GM12878 (cell line): ENCODE measurements around the gene PHYHIPL. TPM values are rescaled to one million over a fixed set of nuclear protein-coding genes. Genes with fewer than 3 reads are reported as not detected.

Experiments used
- ATAC-seq: fragments of 200-7000 bp; cut with Tn5 transposase; 3 replicates; pipeline ENCODE4 v1.9.1; 2020; ENCODE audit warnings: mild to moderate bottlenecking, moderate library complexity
- BruUV-seq: library from RNA; stranded (reverse); fragments of 400-500 nt; replicated peaks from 2 replicates; lab custom pipeline; 2021; lab: Mats Ljungman, UMichigan
- CTCF ChIA-PET: fragments of 300-600 bp; sonication (Branson Sonifier 250); formaldehyde crosslinking; extraction: SDS; loops from one replicate; lab custom pipeline; 2021; ENCODE audit warnings: inconsistent platforms; lab: Yijun Ruan, JAX
- POLR2A ChIA-PET: fragments of 350-600 bp; formaldehyde crosslinking; extraction: SDS; loops from one replicate; lab custom pipeline; 2021; ENCODE audit warnings: inconsistent platforms; lab: Charles Lee
- RAD21 ChIA-PET: fragments of 300-600 bp; sonication (Branson Sonifier 250); formaldehyde crosslinking; loops from one replicate; lab custom pipeline; 2023; ENCODE audit warnings: antibody characterized with exemption; ENCODE audit not compliant: unreplicated experiment; lab: Charles Lee
- SMC1A ChIA-PET: fragments of 300-600 bp; sonication (Branson Sonifier 250); formaldehyde crosslinking; loops from one replicate; lab custom pipeline; 2023; ENCODE audit not compliant: unreplicated experiment, uncharacterized antibody; lab: Charles Lee
- DNase-seq: peaks from one replicate; pipeline ENCODE4 v3.0.0-alpha.2; 2011; ENCODE audit warnings: low read depth, low spot score
- FAIRE-seq: peaks from 3 replicates; lab custom pipeline; 2011; peaks lifted over from hg19 to GRCh38; lab: Jason Lieb, UNC
- H2AFZ ChIP-seq: 2 replicates; pipeline ENCODE4 v1.6.0; 2011; ENCODE audit warnings: low read depth, low read length, control low read depth; ENCODE audit not compliant: control insufficient read depth
- H3K27ac ChIP-seq: 2 replicates; pipeline ENCODE4 v1.5.1; 2011; ENCODE audit warnings: control low read depth; ENCODE audit not compliant: control insufficient read depth, insufficient read depth
- H3K27me3 ChIP-seq, 2 experiments: replicated peaks in 1 of 2; 2 replicates each; pipeline versions ENCODE4 v1.6.0 to v1.6.1; 2011; ENCODE audit warnings: low read length in 1 of 2; ENCODE audit not compliant: control insufficient read depth in 2 of 2, insufficient read depth in 2 of 2
- H3K36me3 ChIP-seq, 2 experiments: 2 replicates each; pipeline ENCODE4 v1.5.1; 2011; ENCODE audit warnings: low read length in 1 of 2; ENCODE audit not compliant: control insufficient read depth in 2 of 2, insufficient read depth in 2 of 2
- H3K4me1 ChIP-seq: 2 replicates; pipeline ENCODE4 v1.6.1; 2011; ENCODE audit warnings: mild to moderate bottlenecking, low read length, moderate library complexity, mixed read lengths; ENCODE audit not compliant: control insufficient read depth, insufficient read depth
- H3K4me2 ChIP-seq: 2 replicates; pipeline ENCODE4 v1.6.0; 2011; ENCODE audit warnings: control low read depth; ENCODE audit not compliant: control insufficient read depth, insufficient read depth
- H3K4me3 ChIP-seq: fragments of 200-600 bp; sonication (generic); 2 replicates; pipeline ENCODE4 v1.5.1; 2016
- H3K79me2 ChIP-seq: 2 replicates; pipeline ENCODE4 v1.6.0; 2011; ENCODE audit warnings: low read length; ENCODE audit not compliant: control insufficient read depth, insufficient read depth
- H3K9ac ChIP-seq: 2 replicates; pipeline ENCODE4 v1.8.0; 2011; ENCODE audit warnings: low read length, control low read depth, mixed read lengths; ENCODE audit not compliant: control insufficient read depth, insufficient read depth
- H3K9me3 ChIP-seq: replicated peaks from 3 replicates; pipeline ENCODE4 v1.5.1; 2011; ENCODE audit warnings: mild to moderate bottlenecking, low read length; ENCODE audit not compliant: control insufficient read depth, insufficient read depth
- H4K20me1 ChIP-seq: 2 replicates; pipeline ENCODE4 v1.6.0; 2011; ENCODE audit not compliant: control insufficient read depth, insufficient read depth
- FOXM1 ChIP-seq: IDR thresholded peaks from 2 replicates; pipeline ENCODE4 v1.6.1; 2012; ENCODE audit warnings: low read depth, mild to moderate bottlenecking, inconsistent platforms, low read length, moderate library complexity
- HCFC1 ChIP-seq: fragments of 150-350 bp; IDR thresholded peaks from 2 replicates; pipeline ENCODE4 v1.6.1; 2014; ENCODE audit warnings: low read length
- HDAC2 ChIP-seq: fragments of 200-600 bp; sonication (generic); IDR thresholded peaks from 2 replicates; pipeline ENCODE4 v1.6.1; 2017
- MTA2 ChIP-seq: fragments of 450-650 bp; IDR thresholded peaks from 2 replicates; pipeline ENCODE4 v1.6.1; 2016; ENCODE audit warnings: low read depth, mild to moderate bottlenecking, moderate library complexity
- PML ChIP-seq: IDR thresholded peaks from 2 replicates; pipeline ENCODE4 v1.6.1; 2012; ENCODE audit warnings: low read length, inconsistent platforms
- RB1 ChIP-seq: fragments of 450-650 bp; formaldehyde crosslinking; IDR thresholded peaks from 2 replicates; pipeline ENCODE4 v1.6.1; 2017; ENCODE audit warnings: mild to moderate bottlenecking, borderline replicate concordance
- SP1 ChIP-seq: IDR thresholded peaks from one replicate; pipeline ENCODE4 v1.6.1; 2011; ENCODE audit warnings: low read depth, low read length
- WGBS: methylation state at CpG from one replicate; pipeline ENCODE4 v1.1.6; 2016; ENCODE audit warnings: low lambda C conversion rate; ENCODE audit not compliant: insufficient replicate concordance, insufficient coverage; ENCODE audit errors: missing lambda C conversion rate; 5-methylcytosine and 5-hydroxymethylcytosine counted together
- in situ Hi-C: fragments of 300-500 bp; cut with MboI; formaldehyde crosslinking; loops from 9 replicates; pipeline ENCODE4 v1.14.3; 2018; ENCODE audit warnings: mixed read lengths
- intact Hi-C: fragments of 100-400 bp; cut with micrococcal nuclease; formaldehyde crosslinking; loops from one replicate; pipeline ENCODE4 v1.14.2; 2022; ENCODE audit not compliant: unreplicated experiment
- polyA plus RNA-seq, 11 experiments: library from polyadenylated mRNA; depleted of rRNA in 4 of 11; unstranded in 6 of 11; stranded (reverse) in 5 of 11; fragments of >200 nt; fragmentation: Nextera tagmentation in 4 of 11; fragmentation: Illumina TruSeq in 1 of 11; extraction: Ambion mirVana in 4 of 11; extraction: Trizol in 1 of 11; gene quantifications; 1 replicate in 1 of 11; 2 replicates in 10 of 11; pipeline versions ENCODE4 v1.2.1 to v1.2.3, GENCODE V29; 2011 to 2016; ENCODE audit warnings: inconsistent platforms in 2 of 11, missing spikeins in 2 of 11, low read depth in 1 of 11
- total RNA-seq, 4 experiments: library from RNA; depleted of rRNA in 3 of 4; stranded (reverse); fragments of >200 nt in 3 of 4; fragmentation: Illumina TruSeq in 1 of 4; extraction: Trizol in 1 of 4; gene quantifications; 2 replicates each; pipeline versions ENCODE4 v1.2.1 to v1.2.3, GENCODE V29; 2013 to 2021

PHYHIPL gene
- total and polyA plus RNA-seq, 10 of the 15 experiments (the other 5 are each of a cell fraction or from before 2014, with no cell fraction given) = 0.06 to 0.40 (median 0.18) TPM; not detected in 2

- TF ChIP-seq PML (no peak), SP1 (no peak), HCFC1 (no peak)
These were observed 2.6 kb downstream of the PHYHIPL start (continued) for GRCh38 chr10:59179068-59179467.

- ChIA-PET CTCF (interaction anchor here (0.6 to 3.5 kb wide), 6 partner anchors 72 to 228 kb away, joined by 3 to 38 read pairs (median 4); no protein-coding TSS in a partner anchor), POLR2A (interaction anchor here (0.6 kb wide), 1 partner anchor 174 kb away, joined by 3 read pairs; no protein-coding TSS in a partner anchor), SMC1A (interaction anchor here (0.8 to 4.4 kb wide), 16 partner anchors 63 to 228 kb away, joined by 3 to 54 read pairs (median 4); no protein-coding TSS in a partner anchor), RAD21 (interaction anchor here (0.7 to 3.3 kb wide), 11 partner anchors 40 to 442 kb away, joined by 3 to 20 read pairs (median 4); no protein-coding TSS in a partner anchor)
- Histone ChIP-seq H3K27me3 (peaks cover 0 to 4% of the 10 kb centered on the region in 2 experiments; a peak in 1 of 4 replicates), H3K4me3 (no peak overlapping the region), H3K79me2 (no peaks in the 10 kb centered on the region), H3K4me2 (no peak overlapping the region), H3K4me1 (no peaks in the 10 kb centered on the region), H3K9me3 (no peaks in the 10 kb centered on the region; the same call in 2 of the 3 replicates), H3K36me3 (no peaks in the 10 kb centered on the region), H4K20me1 (no peaks in the 10 kb centered on the region), H3K9ac (no peak overlapping the region), H2AFZ (no peak overlapping the region), H3K27ac (no peak overlapping the region)
- BruUV-seq = no TSS peak
- in situ Hi-C loops = loop anchor here (5.0 kb wide), 1 partner anchor 228 kb away; no protein-coding TSS in a partner anchor
- DNase-seq (no peak), FAIRE-seq (peak; percentile 49), ATAC-seq (no peak)
- no peak for TF ChIP-seq FOXM1
- TF ChIP-seq MTA2 = no peak
- no peak for TF ChIP-seq HDAC2
- no peak for TF ChIP-seq RB1
- intact Hi-C loops = loop anchor here (1.0 to 5.0 kb wide), 4 partner anchors 73 to 228 kb away; no protein-coding TSS in a partner anchor
- WGBS = 40% methylated on average over 3 of the region's 3 CpGs
These were observed 4.3 kb downstream of the PHYHIPL start for GRCh38 chr10:59180689-59181270.
